ENCODE measurements around the gene JAKMIP3.

- TF ChIP-seq ZSCAN20 (CRISPR knock-in tag; IDR thresholded peaks at IDR 0.05): no peak
- no peak for TF ChIP-seq POLR2A (IDR thresholded peaks at IDR 0.05; ENCODE audit: low read length)
- no peak for TF ChIP-seq RAD21 (conservative IDR thresholded peaks at IDR 0.05 in 1 of 2, IDR thresholded peaks at IDR 0.05 in 1 of 2)
- no peak for TF ChIP-seq CTCF (IDR thresholded peaks at IDR 0.05)
Observed at GRCh38 chr10:132068431-132069121, 2.8 kb downstream of the JAKMIP3 start.
